Heart left ventricle (tissue), 13 donors: ENCODE measurements around the gene CRADD.
"Not testable (repeated sequence)": the region's sequence is repeated elsewhere in the genome, so short reads cannot be mapped to it uniquely, and the experiment has no call there.

Experiments used
- CTCF ChIP-seq, 12 donors: fragments of 200-600 bp; sonication (generic) in 4 of 12; IDR thresholded peaks; one replicate each; pipeline versions ENCODE4 v1.5.0 to v1.8.0; 2018 to 2022; ENCODE audit warnings: antibody characterized with exemption in 12 of 12, mild to moderate bottlenecking in 5 of 12
- POLR2A ChIP-seq, 2 donors: fragments of 450-650 bp; IDR thresholded peaks; one replicate each; pipeline ENCODE4 v1.6.1; 2017; ENCODE audit warnings: antibody characterized with exemption in 2 of 2, mild to moderate bottlenecking in 2 of 2, moderate library complexity in 2 of 2
- donor health status: ischemic (EF 13 %, LVEDD 7.1; RV severe dilation, severe dysfunction).
- donor health status: DM: no; HTN: yes; CAD: no.
- donor health status: DM: no; HTN: no; CAD: no.
- donor health status: ischemic (EF 25% LVEDD 6.9; RV normal size, moderate dysfunction).
- donor health status: ischemic (EF 25% LVEDD 5.7; RV mildly dilated, moderate dysfunction).
- donor health status: ischemic (EF 35%, LVEDD 5.7; RV mildly dilated, moderate dysfunction).
- donor health status: nonischemic (EF 11% LVEDD 7.7; RV severe dilation, severe dysfunction).
- donor health status: DM: yes; HTN: yes; CAD: no.
- donor health status: PGD.
- donor health status: ischemic (EF 29% LVEDD 5.4; RV normal size, mild dysfunction).
- donor health status: nonischemic (EF 23%, LVEDD 6.1; RV moderate dilation, normal function).

- not testable (repeated sequence) for TF ChIP-seq POLR2A, CTCF (IDR thresholded peaks at IDR 0.05)
Measured at GRCh38 chr12:93780886-93781285, 103.7 kb downstream of the CRADD start.
